Testis (tissue), 2 donors: ENCODE results near the gene LETM1.

Experiments
- POLR2A ChIP-seq: fragments of 450-650 bp; IDR thresholded peaks from one replicate; pipeline ENCODE4 v1.6.1; 2017; ENCODE audit warnings: antibody characterized with exemption, mild to moderate bottlenecking, moderate library complexity
- TF ChIP-seq, protein P1 (sequence below), 3 experiments: fragments of 450-650 bp in 2 of 3; fragments of 200-600 bp in 1 of 3; sonication (generic) in 1 of 3; IDR thresholded peaks; one replicate each; pipeline ENCODE4 v1.5.1; 2016 to 2019; ENCODE audit warnings: antibody characterized with exemption in 3 of 3, mild to moderate bottlenecking in 2 of 3, moderate library complexity in 1 of 3

DNA sequence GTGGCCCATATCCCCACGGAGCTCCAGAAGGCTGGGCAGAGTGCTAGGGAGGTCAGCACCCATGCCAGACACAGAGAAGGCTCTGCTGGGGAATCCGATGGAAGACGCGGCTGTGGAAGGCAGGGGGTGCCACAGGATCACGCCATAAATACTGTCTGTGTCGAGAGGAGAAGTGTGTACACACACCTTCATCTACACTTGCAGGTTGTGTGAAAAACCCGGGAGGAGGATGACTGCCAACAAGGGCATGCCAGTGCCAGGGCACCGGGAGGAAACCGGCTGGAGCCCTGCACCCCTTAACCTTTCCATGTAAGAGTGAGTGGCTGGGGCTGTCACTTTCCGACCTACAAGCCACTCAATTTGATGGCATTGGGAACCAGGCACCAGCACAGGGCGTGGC, 31.2 kb downstream of the LETM1 start:
- TF ChIP-seq, protein P1, sequence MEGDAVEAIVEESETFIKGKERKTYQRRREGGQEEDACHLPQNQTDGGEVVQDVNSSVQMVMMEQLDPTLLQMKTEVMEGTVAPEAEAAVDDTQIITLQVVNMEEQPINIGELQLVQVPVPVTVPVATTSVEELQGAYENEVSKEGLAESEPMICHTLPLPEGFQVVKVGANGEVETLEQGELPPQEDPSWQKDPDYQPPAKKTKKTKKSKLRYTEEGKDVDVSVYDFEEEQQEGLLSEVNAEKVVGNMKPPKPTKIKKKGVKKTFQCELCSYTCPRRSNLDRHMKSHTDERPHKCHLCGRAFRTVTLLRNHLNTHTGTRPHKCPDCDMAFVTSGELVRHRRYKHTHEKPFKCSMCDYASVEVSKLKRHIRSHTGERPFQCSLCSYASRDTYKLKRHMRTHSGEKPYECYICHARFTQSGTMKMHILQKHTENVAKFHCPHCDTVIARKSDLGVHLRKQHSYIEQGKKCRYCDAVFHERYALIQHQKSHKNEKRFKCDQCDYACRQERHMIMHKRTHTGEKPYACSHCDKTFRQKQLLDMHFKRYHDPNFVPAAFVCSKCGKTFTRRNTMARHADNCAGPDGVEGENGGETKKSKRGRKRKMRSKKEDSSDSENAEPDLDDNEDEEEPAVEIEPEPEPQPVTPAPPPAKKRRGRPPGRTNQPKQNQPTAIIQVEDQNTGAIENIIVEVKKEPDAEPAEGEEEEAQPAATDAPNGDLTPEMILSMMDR (IDR thresholded peaks at IDR 0.05) = no peak
- no peak for TF ChIP-seq POLR2A
